Spleen (tissue), 11 donors: ENCODE results near the gene OR10G7. TPM values are rescaled to one million over a fixed set of nuclear protein-coding genes. Genes with fewer than 3 reads are reported as not detected.
"Not testable (repeated sequence)": the region's sequence is repeated elsewhere in the genome, so short reads cannot be mapped to it uniquely, and the experiment has no call there.

Experiments used
- DNase-seq: peaks from one replicate; pipeline ENCODE4 v3.0.0-alpha.2; 2020
- H3K27ac ChIP-seq, 8 donors: fragments of 200-600 bp; sonication (generic) in 7 of 8; 1 replicate in 4 of 8; 2 replicates in 4 of 8; pipeline versions ENCODE4 v1.5.0 to v1.8.0; 2016 to 2021; ENCODE audit warnings: inconsistent platforms in 4 of 8, mild to moderate bottlenecking in 4 of 8, moderate library complexity in 1 of 8
- H3K27me3 ChIP-seq, 7 donors: fragments of 200-600 bp; sonication (generic) in 6 of 7; replicated peaks in 1 of 7; 1 replicate in 4 of 7; 2 replicates in 3 of 7; pipeline versions ENCODE4 v1.5.0 to v1.8.0; 2016 to 2021; ENCODE audit warnings: inconsistent platforms in 3 of 7, mild to moderate bottlenecking in 1 of 7
- H3K36me3 ChIP-seq, 6 donors: fragments of 200-600 bp; sonication (generic) in 5 of 6; 1 replicate in 4 of 6; 2 replicates in 2 of 6; pipeline versions ENCODE4 v1.5.0 to v1.8.0; 2016 to 2021; ENCODE audit warnings: inconsistent platforms in 2 of 6
- H3K4me1 ChIP-seq, 6 donors: fragments of 200-600 bp; sonication (generic) in 5 of 6; 1 replicate in 3 of 6; 2 replicates in 3 of 6; pipeline versions ENCODE4 v1.5.0 to v1.8.0; 2016 to 2021; ENCODE audit warnings: inconsistent platforms in 3 of 6
- H3K4me3 ChIP-seq, 8 donors: fragments of 200-600 bp; sonication (generic) in 7 of 8; 1 replicate in 4 of 8; 2 replicates in 4 of 8; pipeline versions ENCODE4 v1.5.0 to v1.8.0; 2016 to 2021; ENCODE audit warnings: inconsistent platforms in 4 of 8, mild to moderate bottlenecking in 4 of 8, moderate library complexity in 2 of 8
- H3K9me3 ChIP-seq, 8 donors: fragments of 200-600 bp; sonication (generic) in 7 of 8; 1 replicate in 4 of 8; 2 replicates in 4 of 8; pipeline versions ENCODE4 v1.5.0 to v1.8.0; 2016 to 2021; ENCODE audit warnings: inconsistent platforms in 4 of 8
- POLR2A ChIP-seq, 3 donors: fragments of 450-650 bp; IDR thresholded peaks; one replicate each; pipeline ENCODE4 v1.5.1; 2017; ENCODE audit warnings: antibody characterized with exemption in 3 of 3, mild to moderate bottlenecking in 1 of 3
- POLR2AphosphoS5 ChIP-seq, 3 donors: sonication (generic); formaldehyde crosslinking; IDR thresholded peaks; one replicate each; pipeline ENCODE4 v1.5.1; 2017; ENCODE audit warnings: antibody characterized with exemption in 3 of 3
- WGBS, 5 donors: extraction: QIAGEN DNeasy Blood & Tissue Kit in 3 of 5; methylation state at CpG; one replicate each; pipeline versions ENCODE4 v1.1.5 to v1.1.7; 2013 to 2018; 5-methylcytosine and 5-hydroxymethylcytosine counted together
- intact Hi-C: fragments of 100-400 bp; cut with DNase I; formaldehyde crosslinking; loops from one replicate; pipeline ENCODE4 v1.15.0; 2023; ENCODE audit warnings: low total_unique reads
- polyA plus RNA-seq, 3 donors: library from polyadenylated mRNA; stranded (reverse); fragments of 200-250 nt; gene quantifications; one replicate each; pipeline ENCODE4 v1.2.1, GENCODE V29; 2013
- total RNA-seq, 7 donors: library from RNA; depleted of rRNA in 3 of 7; stranded (reverse); fragments of >200 nt in 3 of 7; fragmentation: NEBNext Ultra II Directional in 4 of 7; extraction: Animal tissue kit (Norgen Biotek cat#: 25700) in 4 of 7; gene quantifications; one replicate each; pipeline versions ENCODE4 v1.1.0 to v1.2.1, GENCODE V29; 2016 to 2021
- TF ChIP-seq, protein P1 (sequence below), 11 experiments: fragments of 200-600 bp in 7 of 11; fragments of 450-650 bp in 4 of 11; sonication (generic) in 4 of 11; IDR thresholded peaks in 8 of 11; conservative IDR thresholded peaks in 3 of 11; 1 replicate in 7 of 11; 2 replicates in 4 of 11; pipeline versions ENCODE4 v1.4.0 to v1.8.0; 2016 to 2021; ENCODE audit warnings: antibody characterized with exemption in 11 of 11, inconsistent platforms in 4 of 11, mild to moderate bottlenecking in 1 of 11
- donor health status: healthy with polysubstance abuse.
- donor health status: DM: no; HTN: no; CAD: no; lungs with moderate emphysema.
- donor health status: DM: no; HTN: no; CAD: no.
- donor health status: Bipolar disorder and iron deficiency.
- donor health status: healthy.
- donor health status: DM: no; HTN: no; CAD: no.
- donor health status: DM: yes; HTN: yes; CAD: no.

OR10G7 gene
- total and polyA plus RNA-seq, 10 donors = not detected

DNA sequence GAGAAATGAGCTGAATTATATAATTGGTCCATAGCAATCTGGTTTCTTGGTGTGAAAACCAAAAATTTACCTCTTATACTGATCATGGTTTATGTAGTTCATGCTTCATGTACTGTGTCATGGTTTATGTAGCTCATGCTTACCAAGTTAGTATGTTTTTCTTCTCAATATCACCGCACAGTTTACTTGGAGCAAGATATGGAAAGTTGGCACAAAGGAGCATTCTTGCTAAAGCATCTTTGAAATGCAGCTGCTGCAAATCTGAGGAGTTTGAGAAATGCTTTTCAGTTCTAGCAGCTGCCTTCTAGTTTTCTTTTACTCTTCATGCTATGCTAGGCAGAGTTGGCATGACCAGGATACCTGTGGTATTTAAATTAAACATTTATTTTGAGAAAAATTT is 4.5 kb downstream of the OR10G7 start:
- Histone ChIP-seq H3K4me1 (no peaks in the 10 kb centered on the region), H3K27me3 (no peaks in the 10 kb centered on the region), H3K27ac (no peak overlapping the region), H3K9me3 (no peaks in the 10 kb centered on the region), H3K36me3 (no peaks in the 10 kb centered on the region), H3K4me3 (no peak overlapping the region)
- intact Hi-C loops = no loop called here
- no peak for DNase-seq
- WGBS, 5 donors = 71 to 94% (median 81%) methylated on average over 1 of the region's 1 CpG
- TF ChIP-seq POLR2AphosphoS5 (IDR thresholded peaks at IDR 0.05) = no peak
- TF ChIP-seq POLR2A (IDR thresholded peaks at IDR 0.05) = no peak
- TF ChIP-seq, protein P1, sequence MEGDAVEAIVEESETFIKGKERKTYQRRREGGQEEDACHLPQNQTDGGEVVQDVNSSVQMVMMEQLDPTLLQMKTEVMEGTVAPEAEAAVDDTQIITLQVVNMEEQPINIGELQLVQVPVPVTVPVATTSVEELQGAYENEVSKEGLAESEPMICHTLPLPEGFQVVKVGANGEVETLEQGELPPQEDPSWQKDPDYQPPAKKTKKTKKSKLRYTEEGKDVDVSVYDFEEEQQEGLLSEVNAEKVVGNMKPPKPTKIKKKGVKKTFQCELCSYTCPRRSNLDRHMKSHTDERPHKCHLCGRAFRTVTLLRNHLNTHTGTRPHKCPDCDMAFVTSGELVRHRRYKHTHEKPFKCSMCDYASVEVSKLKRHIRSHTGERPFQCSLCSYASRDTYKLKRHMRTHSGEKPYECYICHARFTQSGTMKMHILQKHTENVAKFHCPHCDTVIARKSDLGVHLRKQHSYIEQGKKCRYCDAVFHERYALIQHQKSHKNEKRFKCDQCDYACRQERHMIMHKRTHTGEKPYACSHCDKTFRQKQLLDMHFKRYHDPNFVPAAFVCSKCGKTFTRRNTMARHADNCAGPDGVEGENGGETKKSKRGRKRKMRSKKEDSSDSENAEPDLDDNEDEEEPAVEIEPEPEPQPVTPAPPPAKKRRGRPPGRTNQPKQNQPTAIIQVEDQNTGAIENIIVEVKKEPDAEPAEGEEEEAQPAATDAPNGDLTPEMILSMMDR (IDR thresholded peaks at IDR 0.05 in 8 of 11, conservative IDR thresholded peaks at IDR 0.05 in 3 of 11) = no peak

DNA sequence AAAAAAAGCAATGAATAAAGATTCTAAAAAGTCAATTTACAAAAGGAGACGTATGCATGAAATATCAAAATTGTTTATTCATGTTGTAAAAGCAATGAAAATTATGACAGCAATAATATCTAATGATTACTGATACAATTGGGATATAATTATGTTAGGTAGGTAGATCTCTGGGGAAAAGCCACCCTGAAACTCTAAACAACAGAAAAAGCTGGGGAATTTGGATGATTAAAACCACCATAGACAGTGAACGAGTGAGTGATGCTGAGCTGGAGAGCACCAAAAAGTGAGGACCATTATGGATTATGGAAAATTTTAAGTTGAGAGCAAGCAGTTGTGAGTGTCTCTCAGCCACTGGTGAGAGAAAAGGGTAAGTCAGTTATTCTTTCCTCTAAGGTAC is 14.6 kb downstream of the OR10G7 start, which contains the start of gene OR10G8:
Gene OR10G8, plus strand, starts transcription at position 301 of the 400 bp plus-strand sequence. CDS start 2,825 bp downstream, outside the sequence.
- no peak for TF ChIP-seq POLR2A (IDR thresholded peaks at IDR 0.05)
- TF ChIP-seq POLR2AphosphoS5 (IDR thresholded peaks at IDR 0.05) = no peak
- TF ChIP-seq, protein P1 (IDR thresholded peaks at IDR 0.05 in 8 of 11, conservative IDR thresholded peaks at IDR 0.05 in 3 of 11) = no peak
- DNase-seq = no peak
- WGBS, 5 donors = 67 to 88% (median 74%) methylated on average over 2 of the region's 2 CpGs
- Histone ChIP-seq H3K9me3 (no peaks in the 10 kb centered on the region), H3K4me1 (no peaks in the 10 kb centered on the region), H3K27ac (no peak within 1 kb of the TSS), H3K36me3 (no peaks in the 10 kb centered on the region), H3K27me3 (no peaks in the 10 kb centered on the region), H3K4me3 (no peak within 1 kb of the TSS)
- intact Hi-C loops = no loop called here

DNA sequence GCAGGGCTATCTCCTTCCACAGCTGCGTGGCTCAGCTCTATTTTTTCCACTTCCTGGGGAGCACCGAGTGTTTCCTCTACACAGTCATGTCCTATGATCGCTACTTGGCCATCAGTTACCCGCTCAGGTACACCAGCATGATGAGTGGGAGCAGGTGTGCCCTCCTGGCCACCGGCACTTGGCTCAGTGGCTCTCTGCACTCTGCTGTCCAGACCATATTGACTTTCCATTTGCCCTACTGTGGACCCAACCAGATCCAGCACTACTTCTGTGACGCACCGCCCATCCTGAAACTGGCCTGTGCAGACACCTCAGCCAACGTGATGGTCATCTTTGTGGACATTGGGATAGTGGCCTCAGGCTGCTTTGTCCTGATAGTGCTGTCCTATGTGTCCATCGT is 25.3 kb downstream of the OR10G7 start:
- H3K9me3 ChIP-seq, H3K4me3 ChIP-seq, DNase-seq, intact Hi-C loops, H3K4me1 ChIP-seq, H3K27me3 ChIP-seq, H3K27ac ChIP-seq, H3K36me3 ChIP-seq: not testable (repeated sequence)
- 68 to 95% (median 82%) methylated on average over 2 to 7 of the region's 9 CpGs for WGBS, 5 donors

DNA sequence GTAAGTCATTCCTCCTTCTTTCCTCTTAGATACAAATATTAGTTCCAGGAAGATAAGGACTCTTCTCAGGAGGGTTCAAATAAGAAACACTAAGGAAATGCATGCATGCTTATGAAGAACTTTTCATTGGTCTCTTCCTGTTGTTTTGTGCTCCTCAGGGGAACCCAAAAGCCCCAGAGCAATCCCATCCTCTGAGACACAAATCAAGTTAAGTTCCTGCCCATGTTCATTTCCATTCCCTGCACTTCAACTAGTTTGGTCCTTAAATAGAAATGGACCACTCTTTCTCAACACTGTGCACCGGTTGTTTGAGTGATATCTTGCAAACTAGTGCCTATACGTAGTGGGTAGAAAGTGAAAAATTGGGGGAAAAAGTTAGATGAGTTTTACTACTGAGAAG is 28.4 kb downstream of the OR10G7 start, which contains the start of gene OR10G4:
Gene OR10G4, plus strand, starts transcription at position 301 of the 400 bp plus-strand sequence. CDS start 2,578 bp downstream, outside the sequence.
- TF ChIP-seq, protein P1 (IDR thresholded peaks at IDR 0.05 in 8 of 11, conservative IDR thresholded peaks at IDR 0.05 in 3 of 11) = no peak
- TF ChIP-seq POLR2AphosphoS5 (IDR thresholded peaks at IDR 0.05) (no peak), POLR2A (IDR thresholded peaks at IDR 0.05) (no peak)
- intact Hi-C loops = no loop called here
- no peak for DNase-seq
- 74 to 91% (median 79%) methylated on average over 2 of the region's 2 CpGs for WGBS, 5 donors
- Histone ChIP-seq H3K27me3 (no peaks in the 10 kb centered on the region), H3K4me1 (no peaks in the 10 kb centered on the region), H3K9me3 (no peaks in the 10 kb centered on the region), H3K4me3 (no peak within 1 kb of the TSS), H3K36me3 (no peaks in the 10 kb centered on the region), H3K27ac (no peak within 1 kb of the TSS)

DNA sequence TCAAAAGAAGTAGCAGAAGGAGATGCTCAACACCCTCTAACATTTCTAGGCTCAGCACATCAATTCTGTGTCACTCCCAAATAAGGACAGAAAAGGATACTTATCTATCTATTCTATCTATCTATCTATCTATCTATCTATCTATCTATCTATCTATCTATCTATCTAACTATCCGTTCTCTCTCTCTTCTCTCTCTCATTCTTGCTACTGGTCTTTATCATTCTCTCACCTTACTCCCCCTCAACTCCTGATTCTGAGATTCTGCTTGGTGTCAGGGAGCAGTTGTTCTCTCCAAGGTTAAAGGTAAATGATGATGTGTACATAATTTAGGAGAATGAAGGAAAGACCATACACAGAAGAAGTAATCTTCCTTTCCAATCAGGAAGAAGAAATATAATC is 46.0 kb downstream of the OR10G7 start, which contains the start of gene OR10G6:
Gene OR10G6, minus strand, starts transcription at position 43 of the 400 bp plus-strand sequence. Its CDS starts 0 bp downstream, at position 43.
- no peak within 1 kb of the TSS for H3K4me3 ChIP-seq
- TF ChIP-seq POLR2AphosphoS5 (IDR thresholded peaks at IDR 0.05) (no peak), POLR2A (IDR thresholded peaks at IDR 0.05) (no peak)
- TF ChIP-seq, protein P1 (IDR thresholded peaks at IDR 0.05 in 8 of 11, conservative IDR thresholded peaks at IDR 0.05 in 3 of 11) = no peak
- H3K27ac ChIP-seq = no peak within 1 kb of the TSS
- H3K36me3 ChIP-seq = no peaks in the 10 kb centered on the region
- H3K27me3 ChIP-seq = no peaks in the 10 kb centered on the region
- no peaks in the 10 kb centered on the region for H3K4me1 ChIP-seq
- 76 to 94% (median 82%) methylated on average over 1 of the region's 1 CpG for WGBS, 5 donors
- no peak for DNase-seq
- H3K9me3 ChIP-seq = no peaks in the 10 kb centered on the region
- intact Hi-C loops = no loop called here
